ENCODE data around the gene BICD2.

The BICD2 gene

GRCh38 chr9:92727716-92728700 is 36.6 kb downstream of the BICD2 start:
- no peak for DNase-seq (ENCODE audit: low read depth)

GRCh38 chr9:92726971-92727715 is 37.5 kb downstream of the BICD2 start:
- no peak for DNase-seq (ENCODE audit: low read depth)

GRCh38 chr9:92726348-92726747 is 38.3 kb downstream of the BICD2 start:
- DNase-seq (ENCODE audit: low read depth), result no peak

GRCh38 chr9:92725766-92726165 is 38.9 kb downstream of the BICD2 start:
- no peak for DNase-seq (ENCODE audit: low read depth)

GRCh38 chr9:92725266-92725545 is 39.4 kb downstream of the BICD2 start:
- DNase-seq (ENCODE audit: low read depth), result no peak

GRCh38 chr9:92724528-92725265 is 39.9 kb downstream of the BICD2 start:
- DNase-seq (ENCODE audit: low read depth), result no peak

- DNase-seq (ENCODE audit: low read depth), result no peak
Measured at GRCh38 chr9:92723801-92724323, 40.8 kb downstream of the BICD2 start.

- DNase-seq (ENCODE audit: low read depth), result no peak
Measured at GRCh38 chr9:92723299-92723625, 41.4 kb downstream of the BICD2 start.

- DNase-seq (ENCODE audit: low read depth), result no peak
Measured at GRCh38 chr9:92722386-92723298, 42.0 kb downstream of the BICD2 start.

GRCh38 chr9:92721548-92721947 is 43.1 kb downstream of the BICD2 start:
- no peak for DNase-seq (ENCODE audit: low read depth)

- no peak for DNase-seq (ENCODE audit: low read depth)
Measured at GRCh38 chr9:92720807-92721535, 43.7 kb downstream of the BICD2 start.

- DNase-seq (ENCODE audit: low read depth), result no peak
Measured at GRCh38 chr9:92720209-92720765, 44.3 kb downstream of the BICD2 start.

GRCh38 chr9:92719028-92719647 is 45.5 kb downstream of the BICD2 start:
- DNase-seq (ENCODE audit: low read depth), result no peak

GRCh38 chr9:92718086-92719001 is 46.3 kb downstream of the BICD2 start:
- DNase-seq (ENCODE audit: low read depth), result no peak

GRCh38 chr9:92717201-92718085 is 47.2 kb downstream of the BICD2 start:
- DNase-seq (ENCODE audit: low read depth), result no peak

GRCh38 chr9:92716557-92716956 is 48.1 kb downstream of the BICD2 start:
- DNase-seq (ENCODE audit: low read depth), result no peak

- no peak for DNase-seq (ENCODE audit: low read depth)
Measured at GRCh38 chr9:92715488-92716231, 49.0 kb downstream of the BICD2 start.

All from CMK (cell line).